SK-N-SH (cell line): ENCODE measurements around the gene PALS2. TPM values are rescaled to one million over a fixed set of nuclear protein-coding genes. Genes with fewer than 3 reads are reported as not detected.

Source experiments
- CTCF ChIA-PET: fragments of 300-600, 350-600 bp; formaldehyde crosslinking; extraction: SDS; loops from one replicate; lab custom pipeline; 2021; lab: Yijun Ruan, JAX
- POLR2A ChIA-PET: fragments of 350-600 bp; sonication (Branson Sonifier 250); formaldehyde crosslinking; extraction: SDS; loops from one replicate; lab custom pipeline; 2020; ENCODE audit warnings: antibody characterized with exemption, inconsistent platforms; lab: Yijun Ruan, JAX
- DNase-seq: peaks from one replicate; pipeline ENCODE4 v3.0.0; 2012
- H2AFZ ChIP-seq: fragments of 200-600 bp; sonication (generic); 2 replicates; pipeline ENCODE4 v1.8.1; 2016; ENCODE audit warnings: antibody characterized with exemption, mild to moderate bottlenecking, low read depth
- H3F3A ChIP-seq: fragments of 200-600 bp; sonication (generic); replicated peaks from 2 replicates; pipeline ENCODE3; 2016; ENCODE audit warnings: antibody characterized with exemption, mild to moderate bottlenecking; ENCODE audit not compliant: insufficient read depth
- H3K27ac ChIP-seq, 2 experiments: fragments of 200-500 bp in 1 of 2; fragments of 200-600 bp in 1 of 2; sonication (Bioruptor generic) in 1 of 2; sonication (generic), shearing (Covaris generic) in 1 of 2; 2 replicates each; pipeline versions ENCODE4 v1.5.1 to v1.6.1; 2014 to 2016; ENCODE audit warnings: low read depth in 2 of 2, inconsistent platforms in 1 of 2, low read length in 1 of 2, mild to moderate bottlenecking in 1 of 2, mixed read lengths in 1 of 2
- H3K27me3 ChIP-seq: fragments of 200-600 bp; sonication (generic), shearing (Covaris generic); 2 replicates; pipeline ENCODE4 v1.6.1; 2016; ENCODE audit warnings: mixed run types; ENCODE audit not compliant: insufficient read depth
- H3K36me3 ChIP-seq, 2 experiments: fragments of 200-500 bp in 1 of 2; fragments of 200-600 bp in 1 of 2; sonication (Bioruptor generic) in 1 of 2; sonication (generic) in 1 of 2; replicated peaks in 1 of 2; 2 replicates each; pipeline versions ENCODE3 to v1.5.1; 2014 to 2016; ENCODE audit warnings: low read length in 1 of 2, mild to moderate bottlenecking in 1 of 2; ENCODE audit not compliant: insufficient read depth in 2 of 2, control insufficient read depth in 1 of 2
- H3K4me1 ChIP-seq, 2 experiments: fragments of 200-500 bp in 1 of 2; fragments of 200-600 bp in 1 of 2; sonication (Bioruptor generic) in 1 of 2; sonication (generic), shearing (Covaris generic) in 1 of 2; 2 replicates each; pipeline versions ENCODE4 v1.5.1 to v1.6.1; 2014 to 2016; ENCODE audit warnings: low read depth in 1 of 2, low read length in 1 of 2, mixed run types in 1 of 2; ENCODE audit not compliant: insufficient read depth in 2 of 2, control insufficient read depth in 1 of 2
- H3K4me2 ChIP-seq: fragments of 200-600 bp; sonication (generic), shearing (Covaris generic); 2 replicates; pipeline ENCODE4 v1.6.1; 2017; ENCODE audit warnings: mixed run types
- H3K4me3 ChIP-seq, 2 experiments: fragments of 200-500 bp in 1 of 2; fragments of 200-600 bp in 1 of 2; sonication (Bioruptor generic) in 1 of 2; sonication (generic), shearing (Covaris generic) in 1 of 2; 2 replicates each; pipeline versions ENCODE4 v1.5.1 to v1.8.1; 2014 to 2016; ENCODE audit warnings: low read depth in 2 of 2, inconsistent platforms in 1 of 2, low read length in 1 of 2, mild to moderate bottlenecking in 1 of 2, mixed read lengths in 1 of 2, moderate library complexity in 1 of 2
- H3K79me2 ChIP-seq: fragments of 200-600 bp; sonication (generic); 2 replicates; pipeline ENCODE4 v1.8.1; 2017; ENCODE audit warnings: mild to moderate bottlenecking; ENCODE audit not compliant: insufficient read depth
- H3K9ac ChIP-seq: fragments of 200-600 bp; sonication (generic); 2 replicates; pipeline ENCODE4 v1.6.1; 2017; ENCODE audit warnings: mixed run types
- H3K9me2 ChIP-seq: fragments of 200-600 bp; sonication (generic); 2 replicates; pipeline ENCODE4 v1.6.1; 2017; ENCODE audit warnings: mixed run types
- H3K9me3 ChIP-seq: fragments of 200-600 bp; sonication (generic); 2 replicates; pipeline ENCODE4 v1.6.1; 2017; ENCODE audit warnings: mixed run types, mild to moderate bottlenecking, moderate library complexity
- H4K20me1 ChIP-seq: fragments of 200-600 bp; sonication (generic); 2 replicates; pipeline ENCODE4 v1.6.1; 2017; ENCODE audit warnings: mild to moderate bottlenecking, mixed run types; ENCODE audit not compliant: insufficient read depth
- CHD2 ChIP-seq: fragments of 150-350 bp; IDR thresholded peaks from 2 replicates; pipeline ENCODE4 v1.6.1; 2018; ENCODE audit warnings: low read length; ENCODE audit not compliant: partially characterized antibody
- ELF1 ChIP-seq: IDR thresholded peaks from 2 replicates; pipeline ENCODE4 v1.4.0; 2012
- EZH2phosphoT487 ChIP-seq: fragments of 200-600 bp; sonication (generic); IDR thresholded peaks from 2 replicates; pipeline ENCODE4 v1.6.1; 2017; ENCODE audit warnings: low read depth, mixed run types, mild to moderate bottlenecking, antibody characterized with exemption, moderate library complexity, borderline replicate concordance
- FOSL2 ChIP-seq: IDR thresholded peaks from 2 replicates; pipeline ENCODE4 v1.4.0; 2012; ENCODE audit warnings: low read depth, mild to moderate bottlenecking, moderate library complexity, borderline replicate concordance
- FOXM1 ChIP-seq: IDR thresholded peaks from 2 replicates; pipeline ENCODE4 v1.4.0; 2012; ENCODE audit warnings: low read depth, mild to moderate bottlenecking
- GABPA ChIP-seq: IDR thresholded peaks from 2 replicates; pipeline ENCODE4 v1.4.0; 2012; ENCODE audit warnings: low read depth, mild to moderate bottlenecking
- GATA2 ChIP-seq: sonication (generic); formaldehyde crosslinking; IDR thresholded peaks from 2 replicates; pipeline ENCODE4 v1.5.0; 2020; ENCODE audit warnings: mild to moderate bottlenecking, missing genetic modification reagents
- IRF3 ChIP-seq: fragments of 150-350 bp; IDR thresholded peaks from 2 replicates; pipeline ENCODE4 v1.6.1; 2016; ENCODE audit warnings: mild to moderate bottlenecking, low read depth, low read length
- JUND ChIP-seq: IDR thresholded peaks from 2 replicates; pipeline ENCODE4 v1.4.0; 2012
- MEF2A ChIP-seq: IDR thresholded peaks from 2 replicates; pipeline ENCODE4 v1.4.0; 2012; ENCODE audit warnings: low read depth, borderline replicate concordance
- MXI1 ChIP-seq: IDR thresholded peaks from 2 replicates; pipeline ENCODE4 v1.6.1; 2012; ENCODE audit warnings: mild to moderate bottlenecking, low read depth, low read length, improper control_type of control experiment
- NFIC ChIP-seq: IDR thresholded peaks from 2 replicates; pipeline ENCODE4 v1.4.0; 2012; ENCODE audit warnings: borderline replicate concordance
- POLR2AphosphoS5 ChIP-seq: IDR thresholded peaks from 2 replicates; pipeline ENCODE4 v1.6.1; 2012; ENCODE audit warnings: low read depth, low read length
- RAD21 ChIP-seq: IDR thresholded peaks from 2 replicates; pipeline ENCODE4 v1.6.1; 2012; ENCODE audit warnings: mild to moderate bottlenecking, low read length
- RCOR1 ChIP-seq: fragments of 150-350 bp; IDR thresholded peaks from 2 replicates; pipeline ENCODE4 v1.6.1; 2017; ENCODE audit warnings: antibody characterized with exemption, low read length
- RFX5 ChIP-seq: IDR thresholded peaks from 2 replicates; pipeline ENCODE4 v1.6.1; 2012; ENCODE audit warnings: mild to moderate bottlenecking, improper control_type of control experiment, low read length
- RXRA ChIP-seq: IDR thresholded peaks from 2 replicates; pipeline ENCODE4 v1.4.0; 2012; ENCODE audit warnings: low read depth, mild to moderate bottlenecking, borderline replicate concordance
- SIN3A ChIP-seq: IDR thresholded peaks from 2 replicates; pipeline ENCODE4 v1.6.1; 2012; ENCODE audit warnings: low read depth, mild to moderate bottlenecking, low read length, moderate library complexity, borderline replicate concordance
- SMC3 ChIP-seq: IDR thresholded peaks from 2 replicates; pipeline ENCODE4 v1.6.1; 2012; ENCODE audit warnings: low read depth, low read length, improper control_type of control experiment
- TAF1 ChIP-seq: IDR thresholded peaks from 2 replicates; pipeline ENCODE4 v1.6.1; 2012; ENCODE audit warnings: low read depth, mild to moderate bottlenecking, low read length, moderate library complexity, borderline replicate concordance
- TCF12 ChIP-seq: IDR thresholded peaks from 2 replicates; pipeline ENCODE4 v1.4.0; 2012
- USF1 ChIP-seq: IDR thresholded peaks from 2 replicates; pipeline ENCODE4 v1.4.0; 2012; ENCODE audit warnings: low read depth, borderline replicate concordance
- YY1 ChIP-seq: IDR thresholded peaks from 2 replicates; pipeline ENCODE4 v1.4.0; 2012; ENCODE audit warnings: low read depth, mild to moderate bottlenecking
- ZBTB33 ChIP-seq: IDR thresholded peaks from 2 replicates; pipeline ENCODE4 v1.4.0; 2012; ENCODE audit warnings: low read depth, borderline replicate concordance
- WGBS: methylation state at CpG from one replicate; pipeline ENCODE4 v1.1.6; 2017; ENCODE audit warnings: low lambda C conversion rate; 5-methylcytosine and 5-hydroxymethylcytosine counted together
- polyA plus RNA-seq, 3 experiments: library from polyadenylated mRNA; depleted of rRNA; stranded (reverse); fragments of >200 nt; gene quantifications; 2 replicates each; pipeline ENCODE4 v1.2.3, GENCODE V29; 2012

The PALS2 gene
- polyA plus RNA-seq, 1 of the 3 experiments (the other 2 are of a cell fraction): 6.9 TPM

GRCh38 chr7:24609570-24609969 is 36.3 kb downstream of the PALS2 start:
- ChIA-PET CTCF (no interaction called here), POLR2A (no interaction called here)
- Histone ChIP-seq H4K20me1 (no peaks in the 10 kb centered on the region), H3K27me3 (no peaks in the 10 kb centered on the region), H2AFZ (no peak overlapping the region), H3F3A (no peaks in the 10 kb centered on the region), H3K4me2 (no peak overlapping the region), H3K9me2 (no peaks in the 10 kb centered on the region), H3K4me1 (peaks cover 0 to 3% of the 10 kb centered on the region in 2 experiments; a peak in 2 of 4 replicates), H3K9ac (no peak overlapping the region), H3K36me3 (no peaks in the 10 kb centered on the region), H3K9me3 (no peaks in the 10 kb centered on the region), H3K4me3 (no peak overlapping the region), H3K27ac (no peak overlapping the region), H3K79me2 (peaks cover 5% of the 10 kb centered on the region; the same call in 1 of the 2 replicates)
- WGBS: 93% methylated on average over 2 of the region's 2 CpGs
- DNase-seq: no peak
- TF ChIP-seq NFIC: no peak
- TF ChIP-seq GABPA: no peak
- TF ChIP-seq ELF1: no peak
- TF ChIP-seq JUND: no peak
- TF ChIP-seq EZH2phosphoT487: no peak
- no peak for TF ChIP-seq SIN3A
- no peak for TF ChIP-seq POLR2AphosphoS5
- TF ChIP-seq RFX5: no peak
- no peak for TF ChIP-seq MEF2A
- no peak for TF ChIP-seq RAD21
- no peak for TF ChIP-seq SMC3
- TF ChIP-seq TCF12: no peak
- no peak for TF ChIP-seq IRF3
- TF ChIP-seq FOSL2: no peak
- no peak for TF ChIP-seq YY1
- no peak for TF ChIP-seq GATA2
- TF ChIP-seq MXI1: no peak
- no peak for TF ChIP-seq USF1
- no peak for TF ChIP-seq FOXM1
- TF ChIP-seq RXRA: no peak

GRCh38 chr7:24611130-24611529 is 37.9 kb downstream of the PALS2 start:
- no peak for DNase-seq
- H3K4me3 ChIP-seq: no peak overlapping the region
- no peak overlapping the region for H2AFZ ChIP-seq
- no peak overlapping the region for H3K9ac ChIP-seq
- no peaks in the 10 kb centered on the region for H3F3A ChIP-seq
- H3K4me2 ChIP-seq: no peak overlapping the region
- peaks cover 5% of the 10 kb centered on the region; the same call in 1 of the 2 replicates for H3K79me2 ChIP-seq
- H3K9me3 ChIP-seq: no peaks in the 10 kb centered on the region
- H3K9me2 ChIP-seq: no peaks in the 10 kb centered on the region
- H3K36me3 ChIP-seq: no peaks in the 10 kb centered on the region
- WGBS: 95% methylated on average over 3 of the region's 3 CpGs
- H4K20me1 ChIP-seq: no peaks in the 10 kb centered on the region
- ChIA-PET POLR2A (no interaction called here), CTCF (interaction anchor here (0.7 to 1.6 kb wide), 3 partner anchors 11 to 54 kb away, joined by 3 to 7 read pairs (median 3); no protein-coding TSS in a partner anchor)
- H3K27ac ChIP-seq: no peak overlapping the region
- no peaks in the 10 kb centered on the region for H3K27me3 ChIP-seq
- H3K4me1 ChIP-seq: peaks cover 0 to 3% of the 10 kb centered on the region in 2 experiments; a peak in 1 of 4 replicates
- no peak for TF ChIP-seq RCOR1
- no peak for TF ChIP-seq SMC3
- TF ChIP-seq TAF1: no peak
- no peak for TF ChIP-seq IRF3
- TF ChIP-seq TCF12: no peak
- TF ChIP-seq RXRA: no peak
- TF ChIP-seq ELF1: no peak
- no peak for TF ChIP-seq ZBTB33
- TF ChIP-seq JUND: no peak
- no peak for TF ChIP-seq CHD2
- no peak for TF ChIP-seq RAD21
